NCI-H82 treated with DMSO at 0.1 percent for 48 hours (cell line): ENCODE results near the gene NRCAM.

Experiments
- DNase-seq: peaks from one replicate; lab custom pipeline; 2025; ENCODE audit not compliant: unreplicated experiment; lab: John Stamatoyannopoulos, UW

NRCAM gene

DNA sequence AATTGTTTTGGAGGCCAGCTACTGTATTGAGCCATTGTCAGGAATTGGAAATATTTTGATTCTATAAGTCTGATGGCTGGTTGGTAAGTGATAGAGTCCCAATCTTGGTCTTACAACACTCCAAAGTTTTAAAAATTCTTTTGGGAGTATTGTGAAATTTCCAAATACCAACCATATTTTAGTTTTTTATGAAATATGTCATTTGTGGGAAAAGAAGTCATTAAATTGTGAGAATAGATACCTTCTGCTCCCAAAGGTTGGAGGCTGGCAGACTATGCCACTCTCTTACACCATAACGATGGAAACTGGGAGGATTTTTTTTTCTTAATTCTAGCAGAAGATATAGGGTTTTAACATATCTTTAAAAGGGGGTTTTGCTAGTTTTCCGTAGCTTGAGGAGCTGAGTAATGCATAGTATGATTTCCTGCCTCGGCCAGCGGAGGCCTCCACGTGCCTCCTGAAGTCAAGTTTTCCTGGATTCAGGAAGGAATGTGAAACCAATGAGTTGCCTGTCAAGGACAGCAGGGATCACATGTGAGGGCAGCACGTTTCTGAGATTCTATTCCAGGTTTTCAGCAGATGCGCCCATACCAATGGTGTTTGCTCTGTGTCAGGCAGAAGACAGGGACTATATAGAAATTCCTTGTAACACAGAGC is 233.9 kb downstream of the NRCAM start:
- DNase-seq = no peak

DNA sequence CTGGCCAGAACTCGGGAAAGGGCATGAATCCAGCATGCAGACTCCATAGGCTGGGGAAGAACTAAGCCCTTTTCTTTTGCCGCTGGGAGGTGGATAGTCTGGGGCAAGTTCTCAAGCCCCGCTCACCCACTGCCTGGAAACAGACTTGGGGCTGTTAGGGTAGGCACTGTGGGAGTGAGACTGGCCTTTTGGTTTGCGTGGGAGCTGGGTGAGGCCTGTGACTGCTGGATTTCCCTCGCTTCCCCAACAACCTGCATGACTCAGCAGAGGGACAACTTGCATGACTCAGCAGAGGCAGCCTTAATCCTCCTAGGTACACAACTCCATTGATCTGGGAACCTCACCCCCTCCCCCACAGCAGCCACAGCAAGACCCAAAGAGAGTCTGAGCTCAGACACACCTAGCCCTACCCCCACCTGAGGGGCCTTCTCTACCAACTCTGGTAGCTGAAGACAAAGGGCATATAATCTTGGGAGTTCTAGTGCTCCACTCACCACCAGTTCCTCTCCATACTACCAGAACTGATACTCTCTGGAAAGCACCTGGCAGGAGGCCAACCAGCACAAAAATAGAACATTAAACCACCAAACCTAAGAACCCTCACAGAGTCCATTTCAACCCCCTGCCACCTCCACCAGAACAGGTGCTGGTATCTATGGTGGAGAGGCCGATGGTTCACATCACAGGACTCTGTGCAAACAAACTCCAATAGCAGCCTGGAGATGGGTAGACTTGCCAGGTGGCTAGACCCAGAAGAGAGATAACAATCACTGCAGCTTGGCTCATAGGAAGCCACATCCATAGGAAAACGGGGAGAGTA is 244.6 kb downstream of the NRCAM start:
- no peak for DNase-seq

DNA sequence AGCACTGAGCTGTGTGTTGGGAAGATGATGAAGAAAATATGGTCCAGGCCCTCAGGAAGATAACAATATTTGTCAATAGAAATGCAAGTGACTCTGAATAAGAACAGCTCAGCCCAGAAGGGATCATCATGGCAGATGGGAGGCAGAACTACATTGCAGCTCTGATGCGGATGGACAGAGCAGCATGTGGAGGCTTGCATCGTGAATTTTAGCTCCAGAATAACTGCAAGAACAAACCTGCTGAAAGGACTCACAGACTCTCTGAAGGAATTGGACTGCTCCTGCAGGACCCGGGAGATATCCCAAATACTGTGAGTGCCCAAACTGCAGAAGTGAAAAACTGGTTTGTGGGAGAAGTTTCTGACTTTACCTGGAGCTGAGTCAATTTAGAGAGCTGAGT is 245.4 kb downstream of the NRCAM start:
- DNase-seq = no peak

DNA sequence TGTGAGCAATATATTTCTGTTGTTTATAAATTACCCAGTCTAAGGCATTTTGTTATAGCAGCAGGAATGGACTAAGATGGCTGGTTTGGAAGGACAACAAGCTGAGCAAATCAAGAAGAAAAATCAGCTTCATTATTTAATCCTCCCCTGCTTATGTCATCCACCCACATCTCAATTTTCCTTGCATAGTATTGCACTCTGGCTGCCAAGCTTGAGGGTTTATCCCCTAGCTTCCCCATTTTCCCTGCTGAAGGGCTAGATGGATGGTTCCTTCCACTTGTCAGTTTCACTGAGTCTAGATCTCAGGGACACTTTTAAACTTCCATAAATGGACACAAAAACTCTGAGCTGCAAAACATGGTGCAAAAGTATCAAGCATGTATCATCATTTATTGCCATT is 250.9 kb downstream of the NRCAM start:
- no peak for DNase-seq

DNA sequence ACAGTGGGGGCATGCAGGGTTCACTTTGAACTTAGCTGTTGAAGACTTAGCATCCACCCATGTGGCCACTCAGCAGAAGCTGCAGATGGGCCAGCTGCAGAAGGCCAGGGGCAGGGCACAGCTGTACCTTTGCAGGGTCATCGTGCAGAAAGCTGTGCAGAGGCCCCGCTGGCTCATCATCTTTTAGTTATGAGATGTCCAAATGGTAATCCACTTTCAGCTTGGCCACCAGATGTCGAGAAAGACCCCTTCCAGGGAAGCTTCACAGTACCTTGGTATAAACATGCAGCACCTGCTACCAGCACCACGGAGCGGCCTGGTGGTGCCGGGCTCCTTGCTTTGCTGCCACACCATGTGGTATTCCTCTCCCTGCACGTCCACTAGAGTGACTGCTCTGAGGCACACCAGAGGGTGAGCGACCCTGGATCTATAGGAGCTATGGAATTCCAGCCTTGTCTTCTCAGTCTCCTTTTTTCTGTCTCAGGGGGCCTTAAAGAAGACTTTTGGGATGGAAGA is 251.9 kb downstream of the NRCAM start:
- DNase-seq = no peak

DNA sequence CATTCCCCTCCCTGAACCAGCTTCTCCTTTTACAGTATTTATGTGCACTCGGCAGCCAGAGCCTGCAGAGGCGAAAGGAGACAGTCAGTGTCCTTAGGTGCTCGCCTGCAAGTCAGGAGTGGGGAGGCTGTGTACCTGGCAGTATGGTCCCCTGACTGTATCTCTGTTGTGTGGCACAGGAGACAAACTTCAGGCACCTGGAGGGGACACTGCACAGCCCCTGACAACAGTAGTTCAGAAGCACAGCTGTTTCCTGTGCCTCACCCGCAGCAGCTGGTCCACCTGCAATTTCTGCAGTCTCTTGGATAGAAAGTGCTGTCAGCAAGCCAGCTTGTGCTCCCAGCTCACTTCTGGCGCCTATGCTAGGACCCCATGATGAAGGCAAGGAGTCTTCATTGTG is 252.7 kb downstream of the NRCAM start:
- DNase-seq = no peak

DNA sequence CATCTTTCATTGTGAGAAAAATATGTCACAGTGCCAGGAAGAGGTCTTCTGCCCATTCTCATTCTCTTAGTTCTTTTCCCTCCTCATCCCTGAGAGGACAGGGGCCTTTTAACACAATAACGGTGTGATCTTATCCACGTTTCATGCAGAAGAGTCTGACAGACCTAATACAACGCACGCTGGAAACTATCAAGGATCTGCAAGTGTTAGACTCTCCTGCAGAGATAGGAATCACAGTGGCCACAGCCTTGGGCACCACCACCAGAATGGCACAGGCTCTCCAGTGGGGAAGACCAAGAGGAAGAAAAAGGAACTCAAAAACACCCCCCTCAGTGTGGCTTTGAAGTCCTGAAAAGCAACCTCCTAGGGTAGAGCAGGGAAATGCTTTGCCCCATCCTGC is 253.5 kb downstream of the NRCAM start:
- DNase-seq = no peak

DNA sequence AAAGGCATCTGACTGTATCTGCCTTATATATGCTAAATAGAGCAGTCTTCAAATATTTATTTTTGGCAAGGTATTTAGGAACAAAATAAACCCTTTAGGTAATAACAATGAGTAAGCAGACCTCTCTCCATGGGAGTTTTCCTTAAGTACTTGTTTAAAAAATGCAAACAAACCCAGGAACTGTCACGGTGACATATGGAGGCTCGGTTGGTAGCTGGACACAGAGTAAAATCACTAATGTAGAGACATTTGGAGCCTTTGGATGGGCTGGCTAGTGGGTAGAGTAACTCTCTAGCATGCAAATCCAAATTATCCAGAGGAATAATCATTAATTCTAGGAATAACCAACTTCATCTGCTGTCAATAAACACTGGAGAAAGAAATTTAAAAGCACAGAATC is 254.5 kb downstream of the NRCAM start:
- DNase-seq = no peak

DNA sequence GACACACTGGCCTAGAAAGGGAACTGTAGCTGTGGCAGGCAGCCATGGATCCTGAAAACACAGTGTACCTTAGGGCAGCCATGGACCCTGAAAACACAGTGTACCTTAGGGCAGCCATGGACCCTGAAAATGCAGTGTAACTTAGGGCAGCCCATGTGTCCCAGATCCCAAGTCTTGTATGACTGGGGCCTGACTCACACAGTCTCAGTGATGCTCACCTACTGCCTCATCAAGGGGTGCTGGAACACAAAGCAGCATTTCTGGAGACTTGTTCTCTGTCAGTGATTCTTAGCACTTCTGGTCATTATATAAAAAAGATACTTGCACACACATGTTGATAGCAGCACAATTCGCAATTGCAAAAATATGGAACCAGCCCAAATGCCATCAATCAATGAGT is 255.9 kb downstream of the NRCAM start:
- no peak for DNase-seq

DNA sequence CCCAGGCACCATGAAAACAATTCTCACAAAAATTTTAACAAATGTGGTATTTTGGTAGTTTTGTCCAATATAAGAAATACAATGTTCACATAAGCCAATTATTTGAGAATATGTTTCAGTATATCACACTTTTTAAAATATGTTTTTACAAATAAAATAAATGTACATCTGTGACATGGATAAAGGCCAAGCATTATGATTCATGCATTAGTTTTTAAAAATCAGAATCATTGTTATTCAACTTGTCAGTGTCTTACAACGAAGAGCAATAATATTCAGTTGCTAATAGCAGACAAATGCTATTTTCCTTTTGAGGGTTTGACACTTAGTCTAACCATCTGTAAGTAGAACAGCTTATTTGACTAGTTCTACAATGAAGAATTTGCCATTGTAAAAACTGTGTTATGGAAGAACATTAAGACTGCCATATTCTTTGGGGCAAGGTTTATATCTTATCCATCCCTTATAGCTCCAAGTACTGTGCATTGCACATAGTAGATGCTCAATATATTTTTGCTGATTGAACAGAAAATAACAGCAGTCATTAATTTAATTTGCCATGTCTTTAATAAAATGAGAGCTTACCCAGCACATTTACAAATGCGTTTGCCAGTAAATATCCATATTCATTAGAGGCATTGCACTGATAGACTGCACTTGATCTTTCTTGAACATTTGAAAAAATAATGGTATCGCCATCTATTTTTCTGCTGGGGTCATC is 258.7 kb downstream of the NRCAM start:
- no peak for DNase-seq

DNA sequence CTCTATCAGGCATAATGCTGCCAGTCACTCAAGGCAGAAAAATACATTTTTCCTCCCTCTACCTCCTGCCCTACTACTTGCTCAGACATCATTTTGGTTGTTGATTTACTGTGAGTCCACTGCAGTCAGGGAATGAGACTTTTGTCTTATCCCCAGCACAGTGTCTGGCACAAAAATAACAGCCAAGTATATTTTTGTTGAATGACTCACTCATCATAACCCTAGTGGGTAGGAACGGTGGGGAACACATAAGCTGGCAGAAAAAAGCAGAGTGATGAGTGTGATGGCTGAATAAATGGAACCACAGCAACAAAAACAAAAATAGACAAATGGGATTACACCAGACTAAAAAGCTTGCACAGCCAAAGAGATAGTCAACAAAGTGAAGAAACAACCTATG is 260.2 kb downstream of the NRCAM start:
- DNase-seq = no peak

DNA sequence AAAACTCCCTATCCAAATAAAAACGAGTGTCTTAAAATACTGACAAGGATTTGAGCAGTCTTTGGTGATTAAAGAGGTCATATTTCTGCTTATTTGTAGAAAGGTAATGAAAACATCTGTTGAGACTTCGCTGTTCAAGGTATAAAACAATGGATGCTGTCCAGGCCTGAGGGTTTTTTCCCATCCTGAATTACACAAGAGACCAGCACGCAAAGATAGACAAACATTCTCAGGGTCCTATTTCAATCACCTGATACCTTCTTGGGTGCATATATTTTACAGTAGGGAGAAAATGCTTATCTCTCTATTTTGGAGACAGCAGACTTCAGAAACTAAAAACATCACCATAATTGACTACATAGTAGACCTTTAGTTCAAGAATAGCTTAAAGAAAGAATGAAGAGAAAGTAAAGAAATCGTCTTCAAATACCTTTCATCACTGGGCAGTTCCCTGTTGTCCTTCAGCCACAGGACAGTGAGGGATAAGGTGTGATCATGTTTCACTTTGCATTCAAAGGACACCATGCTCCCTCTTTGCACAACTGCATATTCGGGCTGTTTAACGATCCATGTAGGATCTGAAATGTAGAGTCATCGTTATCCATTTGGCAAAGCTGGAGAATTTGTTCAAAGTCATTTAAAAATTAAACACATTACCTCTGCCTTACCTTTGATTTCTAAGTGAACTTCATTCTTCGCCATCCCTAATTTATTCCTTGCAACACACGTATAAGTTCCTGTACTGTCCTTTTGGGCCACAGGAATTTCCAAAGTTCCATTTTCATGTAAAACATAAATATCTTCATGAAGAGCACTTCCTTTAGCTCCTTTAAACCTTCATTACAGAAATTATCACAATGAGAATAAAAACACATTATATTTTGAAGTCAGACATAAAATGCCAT is 262.4 kb downstream of the NRCAM start:
- no peak for DNase-seq

DNA sequence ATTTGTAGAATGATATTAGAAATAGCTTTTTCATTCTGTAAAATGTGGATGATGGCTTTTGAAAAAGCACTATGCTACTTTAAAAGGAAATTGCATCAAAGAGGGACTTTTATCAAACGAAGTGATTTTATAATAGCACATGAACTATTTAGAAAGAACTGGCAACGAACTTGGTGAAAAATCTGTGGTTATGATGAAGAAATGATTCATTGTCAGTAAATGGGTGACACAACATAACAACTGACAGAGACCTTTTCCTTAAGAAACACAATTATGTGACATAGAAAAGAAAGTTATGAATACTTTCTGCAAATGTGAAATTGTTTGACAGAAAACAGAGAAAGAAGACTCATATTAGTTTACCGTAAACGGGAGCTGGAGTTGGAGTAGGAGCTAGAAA is 265.3 kb downstream of the NRCAM start:
- no peak for DNase-seq

DNA sequence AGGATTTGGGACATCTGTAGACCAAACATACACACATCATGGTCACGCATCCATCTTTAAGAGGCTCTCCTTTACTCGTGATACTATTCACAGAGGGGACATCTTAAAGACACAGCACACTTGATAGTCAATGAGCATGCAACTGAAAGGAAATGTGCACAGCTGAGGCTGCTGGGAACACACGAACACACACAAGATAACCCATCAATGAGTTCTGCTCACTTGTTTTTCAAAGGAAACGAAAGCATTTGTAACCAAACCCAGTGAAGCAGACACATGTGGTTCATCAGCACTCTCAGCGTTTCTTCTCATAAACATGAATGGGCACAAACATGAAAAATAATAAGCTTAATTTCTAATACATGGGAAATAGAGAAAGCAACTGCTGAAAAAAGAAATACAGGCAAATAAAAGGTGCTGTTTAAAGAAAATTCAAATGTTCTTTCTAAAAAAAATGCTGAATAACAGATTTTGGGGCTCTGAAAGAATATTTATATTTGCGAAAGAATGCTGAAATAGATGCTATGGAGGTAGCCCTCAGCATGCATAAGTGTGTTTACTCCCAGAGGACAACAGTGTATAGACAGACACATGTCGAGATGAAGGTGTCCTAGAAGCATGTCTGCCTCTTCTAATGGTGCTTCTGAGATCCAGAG is 266.4 kb downstream of the NRCAM start:
- DNase-seq = no peak

DNA sequence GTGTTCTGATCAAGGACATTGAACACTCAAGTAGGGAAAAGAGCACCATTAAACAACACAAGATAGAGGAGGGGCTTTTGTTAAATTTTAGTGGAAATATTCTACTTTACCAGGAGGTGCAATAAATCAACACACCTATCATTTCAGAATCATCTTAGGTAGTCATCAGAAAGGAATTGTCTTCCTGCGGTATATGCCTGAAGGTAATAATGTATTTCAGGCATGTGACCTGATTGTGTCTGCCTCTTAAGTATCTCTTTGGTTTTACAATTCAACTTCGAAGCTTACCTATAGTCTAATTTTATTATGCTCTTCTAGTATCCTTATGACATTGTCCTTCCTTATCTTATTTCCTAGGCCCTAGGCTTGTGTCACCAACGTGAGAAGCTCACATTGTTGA is 267.5 kb downstream of the NRCAM start:
- no peak for DNase-seq

DNA sequence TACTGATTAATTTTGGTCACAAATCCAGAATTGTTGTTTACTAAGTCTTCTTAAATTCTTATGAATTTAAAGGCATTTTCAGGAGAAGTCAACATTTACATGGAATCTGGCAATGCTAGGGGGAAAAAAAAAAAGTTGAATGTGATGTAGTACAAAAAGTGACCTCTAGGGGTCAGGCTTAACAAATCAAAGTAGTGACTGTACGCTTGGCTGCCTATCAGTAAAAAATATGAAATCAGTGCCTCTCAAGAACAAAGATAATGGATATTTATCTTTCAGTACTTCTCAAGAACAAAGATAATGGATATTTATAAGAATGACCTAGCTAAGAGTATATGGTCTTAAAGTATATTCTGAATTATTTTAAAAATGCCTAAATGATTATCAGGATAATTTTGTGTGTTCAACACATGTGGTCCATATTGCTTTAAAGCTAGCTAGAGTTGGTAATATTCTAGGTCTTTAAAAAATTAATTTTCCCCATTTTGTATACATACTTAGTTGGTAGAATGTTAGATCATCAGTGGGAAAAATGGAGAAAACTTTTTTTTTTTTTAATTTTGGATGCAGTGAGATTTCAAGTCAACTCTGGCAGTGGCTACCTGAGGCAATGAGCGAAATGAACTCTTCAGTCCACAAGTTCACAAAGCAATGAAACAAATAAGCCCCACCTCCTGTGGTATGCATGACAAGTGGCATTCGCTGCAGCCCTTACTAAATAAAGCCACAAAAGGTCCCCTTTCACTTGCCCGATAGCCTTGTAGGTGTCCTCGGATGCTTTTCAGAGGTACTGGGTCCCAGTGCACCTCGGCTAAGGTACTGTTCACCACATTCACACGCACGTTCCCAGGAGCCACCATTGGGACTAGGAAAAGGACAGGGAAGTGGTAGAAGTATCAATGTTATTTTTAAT is 274.9 kb downstream of the NRCAM start:
- DNase-seq = peak; percentile 38

DNA sequence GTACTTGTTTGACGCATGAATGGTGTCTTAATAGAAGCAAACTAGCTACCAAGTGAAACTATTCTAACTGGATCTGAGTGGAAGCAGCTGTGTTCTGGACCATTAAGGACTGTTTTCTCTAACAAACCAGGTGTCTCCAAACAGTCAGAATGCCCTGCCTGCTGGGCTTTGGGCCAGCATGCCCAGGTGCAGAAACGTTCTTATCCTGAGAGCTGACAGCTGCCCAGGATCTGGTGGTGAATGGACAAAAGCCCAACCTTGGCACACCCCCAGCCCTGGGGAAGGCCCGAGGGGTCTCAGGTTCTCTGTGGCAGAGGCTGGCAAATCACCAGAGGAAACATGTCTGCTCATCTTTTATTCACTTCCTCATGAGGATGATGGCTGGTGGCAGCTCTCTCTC is 277.8 kb downstream of the NRCAM start:
- no peak for DNase-seq

DNA sequence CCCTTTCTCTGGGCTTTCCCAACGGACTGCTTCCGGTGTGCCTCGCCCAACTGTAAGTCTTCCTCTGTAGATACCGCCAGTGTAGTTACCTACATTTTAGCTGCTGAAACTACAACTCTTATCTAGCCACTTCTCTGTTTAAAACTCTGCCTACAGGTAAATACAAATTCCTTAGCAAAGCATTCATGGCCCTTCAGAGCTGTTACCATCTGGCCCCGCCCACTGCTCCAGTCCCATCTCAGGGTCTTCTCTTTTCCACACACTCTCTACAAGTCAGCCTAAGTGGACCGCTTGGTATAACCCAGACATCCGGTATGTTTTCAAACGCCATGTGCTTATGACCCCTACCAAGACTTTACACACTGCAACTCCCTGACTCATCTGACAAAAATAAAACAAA is 285.1 kb downstream of the NRCAM start:
- DNase-seq = no peak

DNA sequence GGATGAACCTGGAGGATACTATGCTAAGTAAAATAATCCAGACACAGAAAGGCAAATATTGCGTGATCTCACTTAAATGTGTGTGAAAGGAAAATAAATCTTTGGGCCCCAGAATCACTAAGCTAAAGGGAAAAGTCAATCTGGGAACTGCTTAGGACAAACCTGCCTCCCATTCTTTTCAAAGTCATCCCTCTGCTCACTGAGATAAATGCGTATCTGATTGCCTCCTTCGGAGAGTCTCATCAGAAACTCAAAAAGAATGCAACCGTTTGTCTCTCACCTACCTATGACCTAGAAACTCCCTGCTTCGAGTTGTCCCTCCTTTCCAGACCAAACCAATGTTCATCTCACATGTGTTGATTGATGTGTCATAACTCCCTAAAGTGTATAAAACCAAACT is 286.0 kb downstream of the NRCAM start:
- no peak for DNase-seq
